Measurements from ENCODE around the gene ITGB1BP2. TPM values are rescaled to one million over a fixed set of nuclear protein-coding genes. Genes with fewer than 3 reads are reported as not detected.
"Not testable (repeated sequence)": the region's sequence is repeated elsewhere in the genome, so short reads cannot be mapped to it uniquely, and the experiment has no call there.

The ITGB1BP2 gene
- total RNA-seq, 1 donor from 2014 or later = 8.9 TPM

- DNase-seq (ENCODE audit: low spot score) = no peak
Observed at GRCh38 chrX:71302461-71303213, 1.1 kb downstream of the ITGB1BP2 start.

- DNase-seq (ENCODE audit: low spot score) = no peak
Observed at GRCh38 chrX:71304561-71304960, 3.0 kb downstream of the ITGB1BP2 start.

GRCh38 chrX:71315917-71316316 lies 14.4 kb downstream of the ITGB1BP2 start:
- no peak for DNase-seq (ENCODE audit: low spot score)

GRCh38 chrX:71316959-71317358 lies 15.4 kb downstream of the ITGB1BP2 start:
- not testable (repeated sequence) for DNase-seq (ENCODE audit: low spot score)

- DNase-seq (ENCODE audit: low spot score) = no peak
Observed at GRCh38 chrX:71320126-71320525, 18.6 kb downstream of the ITGB1BP2 start.

GRCh38 chrX:71321731-71322130 lies 20.2 kb downstream of the ITGB1BP2 start:
- DNase-seq (ENCODE audit: low spot score) = no peak

GRCh38 chrX:71324452-71324851 lies 22.9 kb downstream of the ITGB1BP2 start:
- not testable (repeated sequence) for DNase-seq (ENCODE audit: low spot score)

- no peak for DNase-seq (ENCODE audit: low spot score)
Observed at GRCh38 chrX:71326394-71326793, 24.8 kb downstream of the ITGB1BP2 start.

GRCh38 chrX:71349151-71349665 lies 47.7 kb downstream of the ITGB1BP2 start:
- not testable (repeated sequence) for DNase-seq (ENCODE audit: low spot score)

- not testable (repeated sequence) for DNase-seq (ENCODE audit: low spot score)
Observed at GRCh38 chrX:71349867-71350266, 48.3 kb downstream of the ITGB1BP2 start.

GRCh38 chrX:71352439-71352838 lies 50.9 kb downstream of the ITGB1BP2 start:
- DNase-seq (ENCODE audit: low spot score) = not testable (repeated sequence)

Other genes starting within 250 kb of the ITGB1BP2 start
- 82.4 TPM for gene SNX12, start 233.4 kb upstream of the ITGB1BP2 start, total RNA-seq
- gene FOXO4, start 205.9 kb upstream of the ITGB1BP2 start, total RNA-seq = 18.9 TPM
- not detected for gene CXorf65, start 195.0 kb upstream of the ITGB1BP2 start, total RNA-seq
- gene IL2RG, start 190.2 kb upstream of the ITGB1BP2 start, total RNA-seq = 5.6 TPM
- 71.4 TPM for gene MED12, start 183.2 kb upstream of the ITGB1BP2 start, total RNA-seq
- gene NLGN3, start 156.9 kb upstream of the ITGB1BP2 start, total RNA-seq = 1.9 TPM
- 4.1 TPM for gene GJB1, start 78.5 kb upstream of the ITGB1BP2 start, total RNA-seq
- 28.9 TPM for gene ZMYM3, start 47.6 kb upstream of the ITGB1BP2 start, total RNA-seq
- gene NONO, start 18.1 kb upstream of the ITGB1BP2 start, total RNA-seq = 308 TPM
- gene TAF1, start 64.6 kb downstream of the ITGB1BP2 start, total RNA-seq = 82.3 TPM
- 225 TPM for gene OGT, start 231.4 kb downstream of the ITGB1BP2 start, total RNA-seq

Data from ureter (tissue), 1 donor.